ENCODE results near the gene PCDHAC1.

PCDHAC1 gene

DNA sequence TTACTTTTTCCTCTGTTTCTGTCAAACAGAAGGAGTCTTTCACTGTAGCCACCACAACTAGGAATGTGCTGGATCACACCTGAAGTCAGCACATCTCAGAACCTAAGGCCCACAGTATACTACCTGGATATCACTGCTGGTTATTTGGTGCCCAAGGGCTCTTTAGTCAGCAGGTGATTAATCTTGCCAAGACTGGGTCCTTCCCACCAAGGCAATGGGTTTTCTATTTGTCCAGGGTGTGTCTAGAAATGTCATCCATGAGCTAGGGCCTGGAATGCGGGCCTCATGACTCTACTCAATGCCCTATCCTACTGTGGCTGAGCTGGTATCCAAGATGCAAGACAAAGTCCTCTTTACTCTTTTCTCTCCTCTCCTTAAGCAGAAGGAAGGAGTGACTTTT lies 9.8 kb upstream of the PCDHAC1 start:
- H2BK5ac ChIP-seq (ENCODE audit: low read length): no peak overlapping the region
- DNase-seq (ENCODE audit: low spot score): no peak
- H4K91ac ChIP-seq (ENCODE audit: low read depth, low read length, poor library complexity): no peak overlapping the region
- H3K4ac ChIP-seq (ENCODE audit: low read length): no peak overlapping the region
- H3K4me3 ChIP-seq (ENCODE audit: low read length in 2 of 2): no peak overlapping the region
- H2AK5ac ChIP-seq (ENCODE audit: low read depth, low read length): no peak overlapping the region
- H3K18ac ChIP-seq (ENCODE audit: low read length): no peak overlapping the region
- no peak overlapping the region for H2AFZ ChIP-seq (ENCODE audit: low read length)
- H3K23ac ChIP-seq (ENCODE audit: low read depth, low read length, poor library complexity): no peak overlapping the region
- no peak overlapping the region for H4K8ac ChIP-seq (ENCODE audit: low read depth, low read length)
- H3K79me1 ChIP-seq (ENCODE audit: low read depth, low read length): no peaks in the 10 kb centered on the region
- H2BK120ac ChIP-seq (ENCODE audit: low read depth, low read length): no peak overlapping the region
- H3K9me3 ChIP-seq (replicated peaks in 1 of 2; ENCODE audit: control insufficient read depth in 2 of 2, insufficient read depth in 1 of 2, low read depth in 1 of 2, low read length in 2 of 2): peaks cover 0 to 3% of the 10 kb centered on the region in 2 donors
- H3K4me1 ChIP-seq (ENCODE audit: control insufficient read depth in 2 of 2, insufficient read depth in 1 of 2, low read depth in 1 of 2, low read length in 2 of 2): no peaks in the 10 kb centered on the region
- no CpG with 5 or more reads among the region's 1 CpG for WGBS, 2 donors (ENCODE audit: extremely low coverage in 2 of 2, insufficient read length in 2 of 2, insufficient replicate concordance in 1 of 2)
- H2BK12ac ChIP-seq (ENCODE audit: low read length): no peak overlapping the region
- no peak overlapping the region for H3K4me2 ChIP-seq (ENCODE audit: insufficient read depth, low read length, poor library complexity, severe bottlenecking)
- no peak overlapping the region for H3K27ac ChIP-seq (replicated peaks; ENCODE audit: low read length)
- no peaks in the 10 kb centered on the region for H3K27me3 ChIP-seq (ENCODE audit: control insufficient read depth in 3 of 3, insufficient read depth in 3 of 3, low read depth in 1 of 3, low read length in 3 of 3)
- no peaks in the 10 kb centered on the region for H3K36me3 ChIP-seq (replicated peaks in 1 of 2; ENCODE audit: control insufficient read depth in 2 of 2, insufficient read depth in 2 of 2, low read length in 2 of 2)
- H3K14ac ChIP-seq (ENCODE audit: low read length): no peak overlapping the region
- H3K9ac ChIP-seq (ENCODE audit: low read depth, low read length, poor library complexity): no peak overlapping the region
- no peak overlapping the region for H2BK15ac ChIP-seq (ENCODE audit: low read length)

- Histone ChIP-seq H2BK12ac (ENCODE audit: low read length) (no peak overlapping the region), H3K4me1 (ENCODE audit: control insufficient read depth in 2 of 2, insufficient read depth in 1 of 2, low read depth in 1 of 2, low read length in 2 of 2) (peaks cover 4 to 5% of the 10 kb centered on the region in 2 donors), H3K4ac (ENCODE audit: low read length) (no peak overlapping the region), H3K4me2 (ENCODE audit: insufficient read depth, low read length, poor library complexity, severe bottlenecking) (no peak overlapping the region), H3K79me1 (ENCODE audit: low read depth, low read length) (no peaks in the 10 kb centered on the region), H3K18ac (ENCODE audit: low read length) (no peak overlapping the region), H3K9me3 (replicated peaks in 1 of 2; ENCODE audit: control insufficient read depth in 2 of 2, insufficient read depth in 1 of 2, low read depth in 1 of 2, low read length in 2 of 2) (peaks cover 0 to 9% of the 10 kb centered on the region in 2 donors), H3K4me3 (ENCODE audit: low read length in 2 of 2) (no peak overlapping the region), H3K14ac (ENCODE audit: low read length) (no peak overlapping the region), H3K9ac (ENCODE audit: low read depth, low read length, poor library complexity) (no peak overlapping the region), H4K91ac (ENCODE audit: low read depth, low read length, poor library complexity) (no peak overlapping the region), H2BK15ac (ENCODE audit: low read length) (no peak overlapping the region), H3K27ac (replicated peaks; ENCODE audit: low read length) (no peak overlapping the region), H3K23ac (ENCODE audit: low read depth, low read length, poor library complexity) (no peak overlapping the region), H2AK5ac (ENCODE audit: low read depth, low read length) (no peak overlapping the region), H3K27me3 (ENCODE audit: control insufficient read depth in 3 of 3, insufficient read depth in 3 of 3, low read depth in 1 of 3, low read length in 3 of 3) (peaks cover 0 to 21% (median 3%) of the 10 kb centered on the region in 3 experiments), H3K36me3 (replicated peaks in 1 of 2; ENCODE audit: control insufficient read depth in 2 of 2, insufficient read depth in 2 of 2, low read length in 2 of 2) (peaks cover 0 to 10% of the 10 kb centered on the region in 2 donors), H2AFZ (ENCODE audit: low read length) (no peak overlapping the region), H2BK5ac (ENCODE audit: low read length) (no peak overlapping the region), H2BK120ac (ENCODE audit: low read depth, low read length) (no peak overlapping the region), H4K8ac (ENCODE audit: low read depth, low read length) (no peak overlapping the region)
- no CpG with 5 or more reads among the region's 4 CpGs for WGBS, 2 donors (ENCODE audit: extremely low coverage in 2 of 2, insufficient read length in 2 of 2, insufficient replicate concordance in 1 of 2)
- DNase-seq (ENCODE audit: low spot score): no peak
These were observed 2.5 kb upstream of the PCDHAC1 start for GRCh38 chr5:140923601-140924000.

DNA sequence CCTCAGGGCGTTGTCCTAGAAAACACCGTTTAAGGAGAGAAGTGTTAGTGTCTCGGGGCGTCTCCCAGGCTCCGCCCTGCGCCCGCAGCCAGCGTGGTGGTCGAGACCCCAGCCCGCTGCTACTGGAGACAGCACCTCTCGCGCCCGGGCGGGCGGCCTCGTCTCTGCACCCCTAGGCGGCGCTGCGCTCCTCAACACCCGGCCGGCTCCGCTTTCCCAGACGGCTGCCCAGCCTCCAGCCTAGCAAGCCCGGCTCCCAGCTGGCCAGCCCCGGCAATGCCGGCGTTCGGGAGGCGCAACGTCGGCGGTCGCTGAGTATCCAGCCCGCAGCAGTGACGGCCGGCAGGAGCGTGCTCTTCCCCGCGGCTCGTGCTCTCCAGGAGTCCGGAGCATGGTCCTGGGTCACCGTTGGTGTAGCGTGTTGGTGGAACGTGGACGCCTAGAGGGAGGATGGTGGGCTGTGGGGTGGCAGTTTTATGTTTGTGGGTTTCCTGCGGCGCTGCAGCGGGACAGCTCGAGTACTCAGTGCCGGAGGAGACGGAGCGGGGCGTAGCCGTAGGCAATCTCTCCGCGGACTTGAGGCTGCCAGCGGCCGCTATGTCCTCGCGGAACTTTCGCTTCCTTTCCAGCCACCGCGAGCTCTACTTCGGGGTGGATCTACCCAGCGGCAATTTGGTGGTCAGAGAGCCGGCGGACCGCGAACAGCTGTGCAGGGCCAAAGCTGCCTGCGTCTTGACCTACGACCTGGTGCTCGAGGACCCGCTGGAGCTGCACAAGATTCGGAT lies 536 bp downstream of the PCDHAC1 start:
- H4K8ac ChIP-seq (ENCODE audit: low read depth, low read length): no peak overlapping the region
- WGBS, 2 donors (ENCODE audit: extremely low coverage in 2 of 2, insufficient read length in 2 of 2, insufficient replicate concordance in 1 of 2): no CpG with 5 or more reads among the region's 74 CpGs
- H3K27ac ChIP-seq (replicated peaks; ENCODE audit: low read length): no peak overlapping the region
- no peaks in the 10 kb centered on the region for H3K79me1 ChIP-seq (ENCODE audit: low read depth, low read length)
- H3K4me2 ChIP-seq (ENCODE audit: insufficient read depth, low read length, poor library complexity, severe bottlenecking): peak overlapping the region; percentile 82
- peak overlapping the region; percentile 98 for H3K18ac ChIP-seq (ENCODE audit: low read length)
- DNase-seq (ENCODE audit: low spot score): peak; percentile 92
- H3K4ac ChIP-seq (ENCODE audit: low read length): no peak overlapping the region
- H2BK5ac ChIP-seq (ENCODE audit: low read length): no peak overlapping the region
- H2BK12ac ChIP-seq (ENCODE audit: low read length): no peak overlapping the region
- no peak overlapping the region for H2BK15ac ChIP-seq (ENCODE audit: low read length)
- no peak overlapping the region for H2BK120ac ChIP-seq (ENCODE audit: low read depth, low read length)
- peaks cover 4 to 5% of the 10 kb centered on the region in 2 donors for H3K4me1 ChIP-seq (ENCODE audit: control insufficient read depth in 2 of 2, insufficient read depth in 1 of 2, low read depth in 1 of 2, low read length in 2 of 2)
- H2AFZ ChIP-seq (ENCODE audit: low read length): peak overlapping the region; percentile 96
- peak overlapping the region; percentile 38 for H3K14ac ChIP-seq (ENCODE audit: low read length)
- peak overlapping the region; percentile 61 to 85 for H3K4me3 ChIP-seq (ENCODE audit: low read length in 2 of 2)
- no peak overlapping the region for H4K91ac ChIP-seq (ENCODE audit: low read depth, low read length, poor library complexity)
- H3K9me3 ChIP-seq (replicated peaks in 1 of 2; ENCODE audit: control insufficient read depth in 2 of 2, insufficient read depth in 1 of 2, low read depth in 1 of 2, low read length in 2 of 2): peaks cover 0 to 9% of the 10 kb centered on the region in 2 donors
- H3K23ac ChIP-seq (ENCODE audit: low read depth, low read length, poor library complexity): peak overlapping the region; percentile 16
- peak overlapping the region; percentile 98 for H3K9ac ChIP-seq (ENCODE audit: low read depth, low read length, poor library complexity)
- peaks cover 0 to 10% of the 10 kb centered on the region in 2 donors for H3K36me3 ChIP-seq (replicated peaks in 1 of 2; ENCODE audit: control insufficient read depth in 2 of 2, insufficient read depth in 2 of 2, low read length in 2 of 2)
- H3K27me3 ChIP-seq (ENCODE audit: control insufficient read depth in 3 of 3, insufficient read depth in 3 of 3, low read depth in 1 of 3, low read length in 3 of 3): peaks cover 0 to 23% (median 3%) of the 10 kb centered on the region in 3 experiments
- no peak overlapping the region for H2AK5ac ChIP-seq (ENCODE audit: low read depth, low read length)

DNA sequence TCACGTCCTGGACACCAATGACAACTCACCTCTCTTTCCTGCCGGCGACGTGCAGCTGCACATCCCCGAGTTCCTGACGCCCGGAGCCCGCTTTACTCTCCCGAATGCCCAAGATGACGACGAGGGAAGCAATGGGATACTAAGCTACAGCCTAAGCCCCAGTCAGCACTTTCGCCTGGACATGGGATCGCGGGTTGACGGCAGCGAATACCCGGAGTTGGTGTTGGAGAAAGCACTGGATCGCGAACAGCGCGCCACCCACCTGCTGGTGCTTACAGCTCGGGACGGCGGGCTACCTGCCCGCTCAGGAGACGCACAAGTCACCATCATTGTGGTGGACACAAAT lies 1.1 kb downstream of the PCDHAC1 start:
- no peak overlapping the region for H2AK5ac ChIP-seq (ENCODE audit: low read depth, low read length)
- no peak overlapping the region for H2BK15ac ChIP-seq (ENCODE audit: low read length)
- no peak overlapping the region for H4K8ac ChIP-seq (ENCODE audit: low read depth, low read length)
- H3K9ac ChIP-seq (ENCODE audit: low read depth, low read length, poor library complexity): peak overlapping the region; percentile 98
- H2BK5ac ChIP-seq (ENCODE audit: low read length): no peak overlapping the region
- H3K4me1 ChIP-seq (ENCODE audit: control insufficient read depth in 2 of 2, insufficient read depth in 1 of 2, low read depth in 1 of 2, low read length in 2 of 2): peaks cover 4 to 5% of the 10 kb centered on the region in 2 donors
- no peak overlapping the region for H3K14ac ChIP-seq (ENCODE audit: low read length)
- H3K4ac ChIP-seq (ENCODE audit: low read length): no peak overlapping the region
- H3K18ac ChIP-seq (ENCODE audit: low read length): peak overlapping the region; percentile 98
- H3K79me1 ChIP-seq (ENCODE audit: low read depth, low read length): no peaks in the 10 kb centered on the region
- DNase-seq (ENCODE audit: low spot score): peak; percentile 12
- peak overlapping the region; percentile 16 for H3K23ac ChIP-seq (ENCODE audit: low read depth, low read length, poor library complexity)
- H2BK12ac ChIP-seq (ENCODE audit: low read length): no peak overlapping the region
- peaks cover 0 to 23% (median 3%) of the 10 kb centered on the region in 3 experiments for H3K27me3 ChIP-seq (ENCODE audit: control insufficient read depth in 3 of 3, insufficient read depth in 3 of 3, low read depth in 1 of 3, low read length in 3 of 3)
- peaks cover 0 to 9% of the 10 kb centered on the region in 2 donors for H3K9me3 ChIP-seq (replicated peaks in 1 of 2; ENCODE audit: control insufficient read depth in 2 of 2, insufficient read depth in 1 of 2, low read depth in 1 of 2, low read length in 2 of 2)
- no peak overlapping the region for H2BK120ac ChIP-seq (ENCODE audit: low read depth, low read length)
- peak overlapping the region; percentile 61 to 83 for H3K4me3 ChIP-seq (ENCODE audit: low read length in 2 of 2)
- H4K91ac ChIP-seq (ENCODE audit: low read depth, low read length, poor library complexity): no peak overlapping the region
- H3K36me3 ChIP-seq (replicated peaks in 1 of 2; ENCODE audit: control insufficient read depth in 2 of 2, insufficient read depth in 2 of 2, low read length in 2 of 2): peaks cover 0 to 10% of the 10 kb centered on the region in 2 donors
- H3K4me2 ChIP-seq (ENCODE audit: insufficient read depth, low read length, poor library complexity, severe bottlenecking): peak overlapping the region; percentile 82
- no peak overlapping the region for H3K27ac ChIP-seq (replicated peaks; ENCODE audit: low read length)
- peak overlapping the region; percentile 96 for H2AFZ ChIP-seq (ENCODE audit: low read length)
- WGBS, 2 donors (ENCODE audit: extremely low coverage in 2 of 2, insufficient read length in 2 of 2, insufficient replicate concordance in 1 of 2): no CpG with 5 or more reads among the region's 26 CpGs

Measured in neuronal stem cell (in vitro differentiated cells).